ENCODE data around the gene TSC22D1.
"Not testable (repeated sequence)": the region's sequence is repeated elsewhere in the genome, so short reads cannot be mapped to it uniquely, and the experiment has no call there.

TSC22D1 gene

GRCh38 chr13:44574466-44574855 lies 1.7 kb downstream of the TSC22D1 start:
- no peak for DNase-seq (ENCODE audit: low read depth)
- peak overlapping the region; percentile 86 for H3K4me3 ChIP-seq (ENCODE audit: low read depth, low read length)
- in situ Hi-C loops (cut with HindIII; ENCODE audit: low sequenced_read_pairs): loop anchor here (10.0 kb wide), 1 partner anchor 140 kb away; no protein-coding TSS in a partner anchor
- no peak for TF ChIP-seq CTCF (IDR thresholded peaks at IDR 0.05; ENCODE audit: low read depth, low read length, missing control alignments)

GRCh38 chr13:44573790-44574465 lies 2.2 kb downstream of the TSC22D1 start:
- DNase-seq (ENCODE audit: low read depth): peak; percentile 75
- TF ChIP-seq CTCF (IDR thresholded peaks at IDR 0.05; ENCODE audit: low read depth, low read length, missing control alignments): peak; percentile 78
- H3K4me3 ChIP-seq (ENCODE audit: low read depth, low read length): peak overlapping the region; percentile 86
- in situ Hi-C loops (cut with HindIII; ENCODE audit: low sequenced_read_pairs): loop anchor here (10.0 kb wide), 1 partner anchor 141 kb away; no protein-coding TSS in a partner anchor

- TF ChIP-seq CTCF (IDR thresholded peaks at IDR 0.05; ENCODE audit: low read depth, low read length, missing control alignments): no peak
- H3K4me3 ChIP-seq (ENCODE audit: low read depth, low read length): peak overlapping the region; percentile 86
- DNase-seq (ENCODE audit: low read depth): no peak
- in situ Hi-C loops (cut with HindIII; ENCODE audit: low sequenced_read_pairs): loop anchor here (10.0 kb wide), 1 partner anchor 142 kb away; no protein-coding TSS in a partner anchor
Observed at GRCh38 chr13:44573071-44573470, 3.1 kb downstream of the TSC22D1 start.

- no peak for DNase-seq (ENCODE audit: low read depth)
- in situ Hi-C loops (cut with HindIII; ENCODE audit: low sequenced_read_pairs): no loop called here
- TF ChIP-seq CTCF (IDR thresholded peaks at IDR 0.05; ENCODE audit: low read depth, low read length, missing control alignments): no peak
- no peak overlapping the region for H3K4me3 ChIP-seq (ENCODE audit: low read depth, low read length)
Observed at GRCh38 chr13:44566601-44567000, 9.5 kb downstream of the TSC22D1 start.

- no peak overlapping the region for H3K4me3 ChIP-seq (ENCODE audit: low read depth, low read length)
- no peak for DNase-seq (ENCODE audit: low read depth)
- TF ChIP-seq CTCF (IDR thresholded peaks at IDR 0.05; ENCODE audit: low read depth, low read length, missing control alignments): no peak
- in situ Hi-C loops (cut with HindIII; ENCODE audit: low sequenced_read_pairs): no loop called here
Observed at GRCh38 chr13:44565881-44566280, 10.2 kb downstream of the TSC22D1 start.

GRCh38 chr13:44564936-44565335 lies 11.2 kb downstream of the TSC22D1 start:
- no peak for TF ChIP-seq CTCF (IDR thresholded peaks at IDR 0.05; ENCODE audit: low read depth, low read length, missing control alignments)
- DNase-seq (ENCODE audit: low read depth): no peak
- in situ Hi-C loops (cut with HindIII; ENCODE audit: low sequenced_read_pairs): loop anchor here (5.0 kb wide), 1 partner anchor 82 kb away; no protein-coding TSS in a partner anchor
- no peak overlapping the region for H3K4me3 ChIP-seq (ENCODE audit: low read depth, low read length)

GRCh38 chr13:44562853-44563252 lies 13.3 kb downstream of the TSC22D1 start:
- in situ Hi-C loops (cut with HindIII; ENCODE audit: low sequenced_read_pairs): loop anchor here (5.0 kb wide), 1 partner anchor 84 kb away; no protein-coding TSS in a partner anchor
- DNase-seq (ENCODE audit: low read depth); H3K4me3 ChIP-seq (ENCODE audit: low read depth, low read length): not testable (repeated sequence)

Data from astrocyte of the cerebellum (primary cell).